ENCODE data around the gene SLC4A1AP. TPM values are rescaled to one million over a fixed set of nuclear protein-coding genes. Genes with fewer than 3 reads are reported as not detected.

SLC4A1AP gene
- total RNA-seq, 1 experiment from 2014 or later = 27.8 TPM

GRCh38 chr2:27716301-27717069 lies 52.8 kb downstream of the SLC4A1AP start:
- H3K36me3 Mint-ChIP-seq (ENCODE audit: insufficient read depth, unreplicated experiment) = peaks cover 17% of the 10 kb centered on the region
- no peak for DNase-seq
- CTCF ChIA-PET = interaction anchor here (1.0 kb wide), 1 partner anchor 11 kb away, joined by 3 read pairs; no protein-coding TSS in a partner anchor
- TF ChIP-seq CTCF (IDR thresholded peaks at IDR 0.05; ENCODE audit: unreplicated experiment) = no peak
- H3K27ac Mint-ChIP-seq (ENCODE audit: unreplicated experiment) = no peak overlapping the region
- H3K4me3 Mint-ChIP-seq (ENCODE audit: low read depth, unreplicated experiment) = no peak overlapping the region
- intact Hi-C loops (cut with micrococcal nuclease; ENCODE audit: unreplicated experiment) = no loop called here
- H3K4me1 Mint-ChIP-seq (ENCODE audit: low read depth, unreplicated experiment) = peaks cover 46% of the 10 kb centered on the region
- no peaks in the 10 kb centered on the region for H3K27me3 Mint-ChIP-seq (ENCODE audit: unreplicated experiment)
- peaks cover 2% of the 10 kb centered on the region for H3K9me3 Mint-ChIP-seq (ENCODE audit: low read depth, unreplicated experiment)
- no TSS peak for BruUV-seq (replicated peaks)

- TF ChIP-seq CTCF (IDR thresholded peaks at IDR 0.05; ENCODE audit: unreplicated experiment) = no peak
- CTCF ChIA-PET = interaction anchor here (0.5 to 1.0 kb wide), 2 partner anchors 11 to 1177 kb away, joined by 3 to 8 read pairs; partner anchors contain the start of gene WDR43
- intact Hi-C loops (cut with micrococcal nuclease; ENCODE audit: unreplicated experiment) = no loop called here
- Mint-ChIP-seq H3K36me3 (ENCODE audit: insufficient read depth, unreplicated experiment) (peaks cover 17% of the 10 kb centered on the region), H3K9me3 (ENCODE audit: low read depth, unreplicated experiment) (peaks cover under 1% of the 10 kb centered on the region), H3K4me3 (ENCODE audit: low read depth, unreplicated experiment) (no peak overlapping the region), H3K27ac (ENCODE audit: unreplicated experiment) (no peak overlapping the region), H3K4me1 (ENCODE audit: low read depth, unreplicated experiment) (peaks cover 38% of the 10 kb centered on the region), H3K27me3 (ENCODE audit: unreplicated experiment) (no peaks in the 10 kb centered on the region)
- DNase-seq = no peak
- BruUV-seq (replicated peaks) = no TSS peak
Measured at GRCh38 chr2:27717070-27717795, 53.5 kb downstream of the SLC4A1AP start.

GRCh38 chr2:27720004-27720551 lies 56.4 kb downstream of the SLC4A1AP start:
- H3K27ac Mint-ChIP-seq (ENCODE audit: unreplicated experiment) = peak overlapping the region; percentile 28
- peak; percentile 81 for DNase-seq
- no peaks in the 10 kb centered on the region for H3K9me3 Mint-ChIP-seq (ENCODE audit: low read depth, unreplicated experiment)
- no peak for TF ChIP-seq CTCF (IDR thresholded peaks at IDR 0.05; ENCODE audit: unreplicated experiment)
- H3K36me3 Mint-ChIP-seq (ENCODE audit: insufficient read depth, unreplicated experiment) = peaks cover 10% of the 10 kb centered on the region
- CTCF ChIA-PET = interaction anchor here (0.7 to 1.0 kb wide), 2 partner anchors 9 to 47 kb away, joined by 3 read pairs; no protein-coding TSS in a partner anchor
- no TSS peak for BruUV-seq (replicated peaks)
- H3K4me3 Mint-ChIP-seq (ENCODE audit: low read depth, unreplicated experiment) = no peak overlapping the region
- H3K27me3 Mint-ChIP-seq (ENCODE audit: unreplicated experiment) = no peaks in the 10 kb centered on the region
- H3K4me1 Mint-ChIP-seq (ENCODE audit: low read depth, unreplicated experiment) = peaks cover 38% of the 10 kb centered on the region
- intact Hi-C loops (cut with micrococcal nuclease; ENCODE audit: unreplicated experiment) = loop anchor here (5.0 kb wide), 1 partner anchor 677 kb away; no protein-coding TSS in a partner anchor

- Mint-ChIP-seq H3K27me3 (ENCODE audit: unreplicated experiment) (no peaks in the 10 kb centered on the region), H3K9me3 (ENCODE audit: low read depth, unreplicated experiment) (no peaks in the 10 kb centered on the region), H3K27ac (ENCODE audit: unreplicated experiment) (peak overlapping the region; percentile 28), H3K36me3 (ENCODE audit: insufficient read depth, unreplicated experiment) (peaks cover 9% of the 10 kb centered on the region), H3K4me1 (ENCODE audit: low read depth, unreplicated experiment) (peaks cover 38% of the 10 kb centered on the region), H3K4me3 (ENCODE audit: low read depth, unreplicated experiment) (no peak overlapping the region)
- no TSS peak for BruUV-seq (replicated peaks)
- CTCF ChIA-PET = interaction anchor here (2.6 kb wide), 1 partner anchor 32 kb away, joined by 47 read pairs; no protein-coding TSS in a partner anchor
- DNase-seq = peak; percentile 54
- TF ChIP-seq CTCF (IDR thresholded peaks at IDR 0.05; ENCODE audit: unreplicated experiment) = no peak
- intact Hi-C loops (cut with micrococcal nuclease; ENCODE audit: unreplicated experiment) = loop anchor here (5.0 kb wide), 1 partner anchor 676 kb away; no protein-coding TSS in a partner anchor
Measured at GRCh38 chr2:27721335-27721734, 57.6 kb downstream of the SLC4A1AP start.

Data from Calu3 (cell line).